HG03196 (cell line): ENCODE results near the gene HOXA2.

Experiments
- ATAC-seq: cut with Tn5 transposase; IDR thresholded peaks from one replicate; pipeline ENCODE4 v1.9.1; 2021; ENCODE audit not compliant: unreplicated experiment

HOXA2 gene

DNA sequence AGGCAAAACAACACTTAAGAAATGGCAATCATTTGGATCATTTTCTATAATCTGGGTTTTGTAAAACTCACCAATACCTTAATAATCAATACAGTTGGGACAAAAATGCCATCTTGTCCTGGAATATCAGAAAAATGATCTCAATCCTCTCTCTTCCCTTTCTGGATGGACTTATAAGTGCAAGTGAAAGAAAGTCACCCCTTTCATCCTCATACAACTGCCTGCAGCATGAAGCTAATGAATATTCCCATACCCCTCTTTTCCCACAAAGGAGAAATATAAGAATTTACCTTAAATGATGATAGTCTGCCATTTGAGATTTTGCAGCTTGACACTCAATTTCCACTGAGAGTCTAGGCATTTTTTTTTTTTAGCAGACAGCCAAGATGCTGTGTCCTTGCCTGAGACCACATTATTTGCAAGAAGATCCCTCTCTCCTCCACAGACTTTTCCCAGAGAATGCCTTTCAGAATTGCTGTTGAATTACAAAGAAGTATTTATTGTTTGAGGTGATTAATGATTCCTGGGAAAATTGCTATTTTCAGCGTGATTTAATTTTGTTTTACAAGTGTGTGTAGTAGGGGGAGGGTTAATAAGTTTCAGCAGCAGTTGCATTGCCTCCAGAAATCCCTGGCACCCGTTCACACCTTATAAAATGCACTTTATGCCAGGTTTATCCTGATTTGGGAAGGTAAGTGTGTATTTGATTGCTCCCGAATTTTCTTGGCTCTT is 24.3 kb upstream of the HOXA2 start:
- ATAC-seq: no peak

GRCh38 chr7:27125986-27126394 is 23.5 kb upstream of the HOXA2 start:
- no peak for ATAC-seq

- no peak for ATAC-seq
These were observed 22.6 kb upstream of the HOXA2 start for GRCh38 chr7:27124902-27125689.

DNA sequence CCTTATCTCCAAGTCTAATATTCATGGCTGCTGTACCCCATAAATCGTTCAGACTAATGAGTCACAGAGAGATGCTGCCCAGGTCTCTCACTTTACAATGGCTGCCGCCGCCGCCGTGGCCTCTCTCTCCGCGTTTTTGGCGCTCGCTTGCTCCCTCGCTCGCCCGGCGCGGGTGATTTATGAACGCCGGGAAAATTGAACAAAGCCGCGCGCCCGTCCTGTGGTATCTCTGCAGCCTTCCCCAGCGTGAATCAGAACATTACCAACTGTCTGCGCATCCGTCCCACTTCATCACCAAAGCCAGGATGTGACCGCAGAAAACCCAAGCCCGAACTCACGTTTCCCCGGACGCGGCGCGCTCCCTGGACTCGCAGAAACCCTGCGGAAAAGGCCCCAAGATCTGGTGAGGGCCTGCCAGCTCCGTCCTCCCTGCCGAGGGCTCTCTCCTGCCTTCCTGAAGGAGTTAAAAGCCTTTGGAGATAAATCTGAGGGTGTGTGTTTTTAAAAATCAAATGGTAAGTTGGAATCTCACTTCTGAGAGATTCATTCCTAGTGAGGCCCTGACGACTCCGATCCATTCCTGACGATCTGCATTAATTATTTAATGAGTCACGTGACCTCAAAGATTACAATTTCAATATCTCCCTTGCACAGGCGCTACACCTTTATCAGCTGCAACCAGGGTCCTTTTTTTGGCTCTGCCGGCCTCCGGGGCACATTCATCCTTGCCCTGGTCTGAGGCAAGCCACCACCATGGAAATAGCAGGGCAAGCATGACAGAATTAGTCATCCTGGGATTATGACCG is 21.8 kb upstream of the HOXA2 start:
- ATAC-seq: no peak

DNA sequence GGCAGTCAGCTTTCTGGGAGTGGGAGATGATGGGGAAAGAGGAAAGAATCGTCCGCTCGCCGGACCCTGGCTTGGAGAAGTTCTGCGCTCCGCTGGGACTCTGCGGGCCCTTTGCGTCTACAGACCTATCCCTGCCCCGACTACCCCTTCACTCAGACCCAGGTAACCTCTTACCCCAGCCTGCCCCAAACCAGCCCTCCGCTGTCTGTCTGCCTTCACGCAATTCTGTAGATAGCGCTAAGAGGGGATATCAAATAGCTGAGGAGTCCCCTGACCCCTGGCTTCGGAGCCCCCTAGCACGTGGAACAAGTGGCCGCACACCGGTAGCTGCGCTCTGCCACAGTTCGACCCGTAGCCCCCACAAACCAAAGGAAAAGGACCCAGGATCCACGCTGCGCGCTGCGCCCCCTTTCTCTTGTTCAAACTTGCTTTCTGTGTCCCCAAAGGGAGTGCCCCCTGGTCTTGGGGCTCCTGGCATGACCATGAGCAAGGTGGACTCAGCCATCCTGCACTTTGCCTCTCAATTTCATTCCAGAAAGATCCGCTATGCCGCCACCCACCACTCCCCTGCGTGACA is 21.1 kb upstream of the HOXA2 start:
- ATAC-seq: no peak

DNA sequence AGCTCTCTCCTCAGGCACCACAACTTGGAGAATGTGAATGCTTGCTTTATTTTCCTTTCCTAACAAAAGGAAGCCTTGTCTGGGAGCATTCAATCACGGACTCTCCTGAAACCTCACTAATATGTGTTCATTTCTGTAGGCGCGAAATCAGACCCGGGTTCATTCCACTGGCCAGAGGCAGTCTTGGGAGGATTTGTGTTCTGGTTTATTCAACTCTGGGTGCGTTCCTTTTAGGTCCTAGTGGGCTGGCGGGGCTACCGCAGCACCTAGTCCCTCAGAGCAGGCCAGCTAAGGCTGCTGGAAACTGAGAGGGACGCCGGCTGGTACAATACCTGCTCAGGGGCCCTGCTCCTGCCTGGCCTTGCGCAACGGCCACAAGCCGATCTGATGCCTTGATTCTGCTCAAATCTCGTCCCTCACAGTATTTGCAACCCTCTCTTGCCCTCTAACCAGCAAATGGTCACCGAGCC is 20.6 kb upstream of the HOXA2 start:
- no peak for ATAC-seq

DNA sequence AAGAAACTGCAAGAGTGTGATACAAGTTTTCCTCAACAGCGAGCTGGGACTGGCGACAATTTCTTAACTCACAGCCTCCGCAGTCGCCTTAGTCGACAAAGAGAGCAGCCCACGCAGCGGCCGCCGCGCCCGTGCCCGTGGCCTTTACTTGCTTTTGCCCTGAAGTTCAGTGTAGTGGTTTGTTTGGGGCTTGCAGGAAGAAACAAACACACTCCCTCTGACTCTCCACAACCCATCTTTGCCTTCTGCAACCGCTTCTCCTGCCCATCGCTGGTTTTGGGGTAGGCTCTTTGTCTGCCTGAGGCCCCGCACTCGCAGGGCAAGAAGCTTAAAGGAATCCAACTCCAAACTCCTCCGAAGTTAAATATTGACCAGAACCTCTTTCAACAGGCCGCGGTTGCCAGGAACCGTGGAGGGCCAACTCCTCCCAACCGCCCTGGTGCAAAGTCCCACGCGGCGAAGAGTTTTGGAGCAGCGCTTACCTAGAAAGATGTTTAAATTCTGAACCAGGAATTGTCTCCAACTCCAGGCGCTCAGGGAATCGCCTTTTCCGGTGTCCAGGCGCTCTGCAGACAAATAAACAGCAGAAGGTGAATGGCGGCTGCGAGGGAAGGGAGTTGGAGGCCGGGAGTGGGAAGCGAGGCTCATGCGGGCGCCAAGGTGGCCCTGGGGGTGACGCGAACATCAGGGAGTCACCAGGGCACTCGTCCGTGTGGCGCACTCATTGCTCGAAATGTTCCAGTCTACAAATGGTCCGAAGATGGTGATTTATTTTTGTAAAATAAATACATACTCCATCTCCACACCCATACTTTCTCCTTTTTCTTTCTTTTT is 19.8 kb upstream of the HOXA2 start:
- no peak for ATAC-seq

DNA sequence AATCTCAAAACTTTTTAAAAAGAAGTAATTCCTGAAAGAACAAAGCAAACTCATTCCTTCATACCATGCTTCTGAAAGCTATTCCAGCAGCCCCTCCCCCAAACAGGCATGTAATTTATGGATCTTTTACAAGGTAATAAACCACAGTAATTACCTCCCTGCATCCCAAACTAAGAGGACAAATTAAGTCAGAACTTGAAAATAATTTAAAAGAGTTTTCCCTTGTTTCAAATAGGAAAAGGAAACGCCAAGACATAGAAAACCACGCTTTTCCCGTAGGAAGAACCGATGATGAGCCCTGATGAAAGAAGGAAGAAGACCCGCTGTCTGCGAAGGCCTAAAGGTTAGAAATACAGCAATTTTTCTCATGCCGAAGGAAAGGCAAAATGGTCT is 19.2 kb upstream of the HOXA2 start:
- no peak for ATAC-seq

DNA sequence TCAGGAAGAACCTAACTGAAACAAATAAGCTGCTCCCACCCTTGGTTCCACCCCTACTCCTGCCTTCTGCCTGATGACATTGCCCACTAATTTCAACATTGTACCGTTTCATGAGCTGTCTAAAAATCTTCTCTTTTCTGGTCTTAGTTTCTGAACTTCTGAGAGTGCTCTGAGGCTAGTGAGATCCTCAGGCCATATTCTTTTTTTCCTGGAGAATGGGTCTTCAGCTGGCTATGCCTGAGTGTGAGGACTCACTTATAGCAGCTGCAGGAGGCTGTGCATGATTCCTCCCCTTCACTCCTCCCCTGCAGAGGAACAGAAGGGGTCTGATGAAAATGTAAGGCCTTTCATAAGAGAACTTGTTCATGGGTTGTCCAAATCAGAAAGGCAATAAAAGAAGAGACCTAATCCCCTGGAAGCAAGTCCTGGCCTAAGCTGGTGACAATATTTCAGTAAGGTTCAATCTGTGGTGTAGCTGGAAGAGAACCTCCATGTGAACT is 17.0 kb upstream of the HOXA2 start:
- no peak for ATAC-seq

DNA sequence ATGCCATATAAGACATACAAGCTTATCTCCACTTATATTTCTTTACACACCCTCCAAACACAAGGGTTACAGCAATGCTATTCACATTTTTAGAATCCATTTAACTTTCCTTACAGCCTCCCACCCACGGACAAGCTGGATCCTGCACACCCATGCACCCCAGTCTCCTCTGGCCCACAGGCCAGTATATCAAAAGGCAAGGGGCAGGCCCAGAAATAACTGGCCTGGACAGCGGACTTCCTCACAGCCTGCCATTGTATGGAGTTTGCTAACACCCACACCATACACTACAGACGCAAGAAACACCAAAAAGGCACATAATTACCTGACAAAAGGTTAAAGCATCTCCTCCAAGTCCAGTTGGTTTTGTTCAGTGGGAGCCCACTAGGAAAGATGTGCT is 16.1 kb upstream of the HOXA2 start:
- ATAC-seq: no peak

GRCh38 chr7:27117887-27118491 is 15.5 kb upstream of the HOXA2 start:
- no peak for ATAC-seq

DNA sequence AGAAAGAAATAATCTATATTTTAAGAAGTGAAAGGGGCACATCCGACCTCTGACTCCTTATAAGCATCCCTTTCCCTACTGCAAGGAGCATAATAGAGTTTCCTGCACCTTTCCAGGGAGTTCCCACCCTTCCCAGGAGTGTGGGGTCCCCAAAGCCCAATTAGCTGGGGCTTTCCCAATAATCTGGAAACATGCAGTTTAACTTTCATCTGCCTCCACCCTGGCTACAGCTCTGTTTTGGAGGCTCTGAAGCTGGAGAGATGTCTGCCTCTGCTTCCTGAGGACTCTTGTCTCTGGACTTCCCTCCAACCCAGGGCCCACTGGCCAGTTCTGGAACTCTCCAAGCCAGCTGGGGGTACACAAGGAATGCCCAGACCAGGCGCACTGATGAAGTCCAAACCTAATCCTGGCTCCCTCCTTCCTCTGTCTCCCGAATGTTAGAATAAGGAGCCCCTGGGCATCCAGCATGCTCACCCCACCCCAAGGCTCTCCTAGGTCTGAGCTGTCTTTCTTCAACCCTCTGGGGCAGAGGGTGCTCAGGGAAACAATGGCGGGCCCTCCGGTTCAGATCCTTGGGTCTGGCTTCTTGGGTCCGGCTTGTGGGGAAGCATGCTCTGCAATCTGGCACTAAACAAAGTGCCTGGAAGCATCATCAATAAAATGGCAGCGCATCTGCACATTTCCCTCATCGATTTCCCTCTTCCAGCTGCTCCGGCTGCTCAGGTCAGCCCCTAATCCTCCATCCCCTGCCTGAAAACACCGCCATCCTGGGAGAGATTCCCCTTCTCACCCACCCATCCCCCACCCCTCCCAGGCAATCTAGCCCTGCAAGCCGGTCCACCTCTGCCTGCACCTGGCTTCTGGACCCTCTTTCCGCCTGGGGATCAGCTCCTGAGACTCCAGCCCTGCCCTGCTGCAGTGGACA is 14.7 kb upstream of the HOXA2 start:
- ATAC-seq: no peak

GRCh38 chr7:27116031-27116961 is 13.8 kb upstream of the HOXA2 start:
- no peak for ATAC-seq

GRCh38 chr7:27115221-27116026 is 12.9 kb upstream of the HOXA2 start:
- ATAC-seq: no peak

- no peak for ATAC-seq
These were observed 12.4 kb upstream of the HOXA2 start for GRCh38 chr7:27114881-27115220.

GRCh38 chr7:27113991-27114769 is 11.7 kb upstream of the HOXA2 start:
- no peak for ATAC-seq
